ENCODE results near the gene AKAP8L.

DNA sequence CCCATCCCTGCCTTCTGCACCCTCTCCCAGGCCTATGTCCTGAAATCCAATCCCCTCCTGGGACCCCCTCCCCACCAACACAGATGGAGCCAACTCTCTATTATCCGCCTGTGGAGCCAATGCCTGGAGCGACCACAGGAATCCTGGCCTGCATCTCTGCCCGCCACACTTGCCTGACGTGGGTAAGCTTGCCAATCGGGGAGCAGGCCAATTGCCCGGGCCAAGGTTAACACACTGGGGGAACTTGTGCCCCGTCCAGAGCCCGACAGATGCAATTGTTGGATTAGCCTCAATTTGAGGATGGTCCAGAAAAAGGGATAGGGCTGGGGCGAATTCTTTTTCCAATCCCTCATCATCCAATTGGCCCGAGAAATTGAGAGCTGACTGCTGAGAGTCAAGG is 25.1 kb upstream of the AKAP8L start:
- TF ChIP-seq CTCF (IDR thresholded peaks at IDR 0.05): no peak
- no peak for TF ChIP-seq POLR2A (IDR thresholded peaks at IDR 0.05)

All from heart left ventricle (tissue), 13 donors.